ENCODE data around the gene CEP164.
"Not testable (repeated sequence)": the region's sequence is repeated elsewhere in the genome, so short reads cannot be mapped to it uniquely, and the experiment has no call there.

CEP164 gene

GRCh38 chr11:117443266-117444186 is 115.9 kb downstream of the CEP164 start:
- DNase-seq: peak; percentile 28

GRCh38 chr11:117444256-117444655 is 116.6 kb downstream of the CEP164 start:
- DNase-seq: no peak

- no peak for DNase-seq
Measured at GRCh38 chr11:117444711-117445658, 117.3 kb downstream of the CEP164 start.

- DNase-seq: peak; percentile 28
Measured at GRCh38 chr11:117449111-117449693, 121.5 kb downstream of the CEP164 start.

- no peak for DNase-seq
Measured at GRCh38 chr11:117453886-117454563, 126.4 kb downstream of the CEP164 start.

- no peak for DNase-seq
Measured at GRCh38 chr11:117454564-117454917, 126.9 kb downstream of the CEP164 start.

GRCh38 chr11:117456027-117456720 is 128.5 kb downstream of the CEP164 start:
- DNase-seq: no peak

GRCh38 chr11:117456721-117457029 is 129.0 kb downstream of the CEP164 start:
- not testable (repeated sequence) for DNase-seq

- no peak for DNase-seq
Measured at GRCh38 chr11:117457031-117457785, 129.6 kb downstream of the CEP164 start.

GRCh38 chr11:117457835-117458234 is 130.2 kb downstream of the CEP164 start:
- no peak for DNase-seq

- DNase-seq: no peak
Measured at GRCh38 chr11:117458275-117459122, 130.8 kb downstream of the CEP164 start.

- DNase-seq: no peak
Measured at GRCh38 chr11:117459123-117459978, 131.7 kb downstream of the CEP164 start.

GRCh38 chr11:117459979-117460300 is 132.3 kb downstream of the CEP164 start:
- DNase-seq: no peak

GRCh38 chr11:117461396-117462182 is 133.9 kb downstream of the CEP164 start:
- DNase-seq: no peak

GRCh38 chr11:117462183-117462863 is 134.7 kb downstream of the CEP164 start:
- DNase-seq: no peak

- no peak for DNase-seq
Measured at GRCh38 chr11:117462864-117463247, 135.2 kb downstream of the CEP164 start.
